GM19240 (cell line): ENCODE measurements around the gene DNAJB7.
"Not testable (repeated sequence)": the region's sequence is repeated elsewhere in the genome, so short reads cannot be mapped to it uniquely, and the experiment has no call there.

Experiments
- DNase-seq: peaks from one replicate; pipeline ENCODE4 v3.0.0; 2011; ENCODE audit warnings: low spot score; ENCODE audit not compliant: insufficient read length

Gene DNAJB7

DNA sequence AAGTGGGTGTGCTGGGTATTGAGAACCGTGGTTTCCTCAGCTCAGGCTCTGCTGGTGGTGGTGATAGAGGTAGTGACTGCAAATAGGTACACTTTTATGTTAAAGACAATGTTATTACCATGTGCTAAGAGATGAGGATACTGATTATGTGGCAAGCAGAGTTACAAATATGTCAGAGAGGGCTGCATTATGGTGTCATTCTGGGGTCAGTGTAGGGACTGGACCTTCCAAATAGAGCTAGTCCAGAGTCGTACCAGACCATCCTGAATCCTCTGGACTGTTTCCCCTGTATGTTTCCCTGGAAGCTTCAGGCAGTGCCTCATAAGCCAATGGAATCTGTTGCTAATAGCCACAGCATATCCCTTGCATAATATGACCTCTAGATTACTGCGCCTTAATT lies at the start of gene DNAJB7:
DNAJB7 (minus strand) TSS at position 101 of the 400 bp plus-strand sequence. CDS start 119 bp downstream, outside the sequence.
- DNase-seq, result no peak

DNA sequence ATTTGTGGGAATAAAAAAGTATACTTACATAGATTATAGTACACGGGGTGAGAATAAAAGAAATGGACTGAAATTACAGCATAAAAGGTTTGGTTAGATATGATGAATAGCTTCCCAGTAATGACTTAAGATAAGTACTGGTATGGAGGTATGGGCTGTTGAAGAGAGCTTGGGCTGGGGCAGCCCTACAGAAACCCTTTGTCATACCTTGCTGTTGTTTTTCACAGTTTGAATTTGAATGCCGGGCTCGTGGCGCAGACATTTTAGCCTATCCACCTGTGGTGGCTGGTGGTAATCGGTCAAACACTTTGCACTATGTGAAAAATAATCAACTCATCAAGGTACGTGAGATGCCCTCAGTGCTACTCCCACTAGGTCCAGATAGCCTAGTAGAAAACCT lies 47.0 kb upstream of the DNAJB7 start:
- no peak for DNase-seq

DNA sequence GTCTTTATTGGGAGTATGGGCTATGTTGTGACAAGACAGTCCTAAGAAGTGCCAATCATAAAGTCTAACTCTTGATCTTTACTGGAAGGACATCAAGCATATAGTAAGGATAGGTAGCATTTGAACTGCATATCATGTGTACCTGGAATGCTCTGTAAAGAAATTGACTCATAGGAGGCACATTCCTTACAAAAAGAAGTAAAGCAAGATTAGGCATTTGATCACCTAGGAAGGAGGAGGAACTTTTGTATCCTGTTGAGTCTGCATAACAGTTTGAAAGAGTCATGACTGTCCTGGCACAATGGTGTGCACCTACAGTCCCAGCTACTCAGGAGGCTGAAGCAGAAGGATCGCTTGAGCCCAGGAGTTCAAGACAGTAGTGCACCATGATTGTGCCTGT lies 42.2 kb upstream of the DNAJB7 start:
- DNase-seq, result no peak

DNA sequence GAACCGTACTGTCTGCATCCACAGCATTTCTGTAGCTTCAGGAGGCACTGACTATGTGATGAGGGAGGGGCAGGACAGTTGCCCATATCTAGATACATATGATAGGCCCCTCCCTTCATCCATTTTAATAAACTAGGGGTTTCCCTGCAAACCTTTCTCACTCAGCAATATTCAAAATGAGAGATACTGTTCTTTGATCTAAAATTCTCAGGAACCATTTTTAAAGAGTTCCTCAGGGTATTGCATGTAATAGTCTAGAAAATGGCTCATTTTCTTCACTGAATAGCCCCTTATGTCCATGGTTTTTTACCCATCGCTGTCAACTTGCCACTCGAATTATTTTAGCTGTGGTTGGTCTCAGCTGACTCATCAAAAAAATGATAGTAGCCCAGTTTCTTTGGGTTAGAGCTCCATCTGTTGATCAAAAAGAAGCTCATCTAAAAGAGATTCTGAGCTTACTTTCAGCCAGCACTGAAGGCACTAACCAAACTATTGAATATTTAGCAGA lies 37.0 kb upstream of the DNAJB7 start:
- DNase-seq, result peak; percentile 2

DNA sequence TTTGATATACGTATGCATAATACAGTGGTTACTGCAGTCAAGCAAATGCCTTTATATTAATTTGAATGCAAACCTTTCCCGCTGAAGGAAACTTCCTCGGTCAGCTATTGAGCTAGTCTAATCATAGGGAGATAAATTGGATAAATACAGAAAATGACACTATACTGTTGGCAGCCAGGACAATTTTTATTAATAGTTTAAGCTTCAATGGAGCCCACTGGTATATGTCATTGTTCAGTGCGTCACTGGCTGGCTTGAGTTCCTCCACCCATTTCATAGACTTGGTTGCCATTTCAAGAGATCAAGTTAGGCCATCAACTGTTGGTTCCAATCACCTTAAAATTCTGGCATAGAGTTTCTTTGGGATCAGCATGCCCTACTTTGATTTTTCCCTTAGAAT lies 32.5 kb upstream of the DNAJB7 start:
- no peak for DNase-seq

DNA sequence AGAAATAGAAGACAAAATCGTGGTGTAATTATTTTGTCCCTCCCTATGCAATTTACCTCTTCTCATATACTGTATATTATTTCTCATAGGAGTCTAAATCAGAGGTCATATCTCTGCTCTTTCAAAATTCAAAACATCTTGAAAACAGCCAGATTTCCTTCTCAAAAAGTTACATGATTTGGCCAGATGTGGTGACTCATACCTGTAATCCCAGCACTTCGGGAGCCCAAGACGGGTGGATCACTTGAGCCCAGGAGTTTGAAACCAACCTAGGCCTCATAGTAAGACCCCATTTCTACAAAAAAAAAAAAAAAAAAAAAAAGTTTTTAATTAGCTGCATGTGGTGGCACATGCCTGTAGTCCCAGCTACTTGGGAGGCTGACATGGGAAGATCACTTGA lies 29.0 kb upstream of the DNAJB7 start:
- no peak for DNase-seq

DNA sequence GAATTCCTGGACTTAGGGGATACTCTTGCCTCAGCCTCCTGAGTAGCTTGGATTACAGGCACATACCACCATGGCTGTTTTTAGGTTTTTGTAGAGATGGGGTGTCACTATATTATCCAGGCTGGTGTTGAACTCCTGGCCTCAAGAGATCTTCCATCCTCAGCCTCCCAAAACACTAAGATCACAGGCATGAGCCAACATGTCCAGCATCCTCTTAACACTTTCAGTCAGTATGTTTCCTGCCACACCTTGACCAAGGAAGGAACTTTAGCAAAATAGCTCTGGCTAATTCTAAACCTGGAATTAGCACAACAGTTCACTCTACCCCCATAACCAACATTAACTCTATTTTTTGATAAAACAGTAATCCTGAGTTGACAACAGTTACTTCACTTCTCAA lies 27.2 kb upstream of the DNAJB7 start:
- no peak for DNase-seq

DNA sequence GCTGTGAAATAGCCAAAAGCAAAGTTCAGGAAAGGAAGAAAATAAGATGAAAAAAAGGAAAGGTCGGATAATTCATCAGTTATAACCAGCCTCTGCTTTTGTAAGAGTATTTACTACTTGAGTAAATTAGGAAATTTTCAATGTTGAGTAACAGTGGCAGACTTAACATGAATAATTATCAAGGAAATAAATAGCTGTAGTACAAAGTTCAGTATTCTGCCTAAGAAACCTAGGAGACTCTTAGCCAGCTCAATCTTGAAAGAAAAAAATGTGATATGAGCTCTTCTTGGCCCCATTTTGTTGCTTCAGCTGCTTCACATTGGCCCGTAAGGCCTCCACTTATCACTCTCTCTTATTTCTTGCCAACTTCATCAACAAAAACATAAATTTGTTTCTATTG lies 17.0 kb upstream of the DNAJB7 start:
- no peak for DNase-seq

DNA sequence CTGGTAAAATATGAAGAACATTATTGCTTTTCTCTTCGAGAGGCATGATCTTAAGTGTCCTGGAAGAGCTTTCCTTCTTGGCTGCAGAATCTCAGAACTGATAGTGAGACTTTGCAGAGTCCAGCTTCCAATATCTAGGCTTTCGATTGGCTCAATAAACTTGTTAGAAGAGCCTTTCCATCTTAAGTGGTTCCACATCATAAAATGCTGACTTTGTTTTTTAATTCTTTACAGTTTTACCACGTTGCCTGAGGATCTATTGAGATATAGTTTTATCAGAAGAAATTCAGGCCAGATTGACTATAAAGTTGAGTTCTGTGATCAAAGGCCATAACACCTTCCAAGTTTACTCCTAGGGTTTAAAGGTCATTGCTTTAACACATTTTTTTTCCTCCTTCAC lies 15.6 kb upstream of the DNAJB7 start:
- DNase-seq, result no peak

DNA sequence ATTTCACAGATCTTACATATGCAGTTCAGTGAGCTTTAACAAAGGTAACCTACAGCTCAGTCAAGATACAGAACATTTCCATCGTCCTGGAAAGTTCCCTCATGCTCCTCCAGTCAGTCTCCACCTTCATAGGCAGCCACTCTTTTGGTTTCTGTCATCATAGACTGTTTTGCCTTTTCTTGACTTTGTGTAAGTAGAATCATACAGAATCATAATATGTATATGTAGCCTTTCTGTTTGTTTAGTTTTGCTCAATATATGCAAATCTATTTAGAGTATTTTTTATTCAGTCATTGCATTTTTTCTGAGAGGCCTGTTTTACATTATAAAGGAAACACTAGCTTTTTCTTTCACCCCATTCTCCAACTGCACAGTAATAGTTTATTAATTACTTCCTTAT lies 15.0 kb upstream of the DNAJB7 start:
- DNase-seq, result no peak

DNA sequence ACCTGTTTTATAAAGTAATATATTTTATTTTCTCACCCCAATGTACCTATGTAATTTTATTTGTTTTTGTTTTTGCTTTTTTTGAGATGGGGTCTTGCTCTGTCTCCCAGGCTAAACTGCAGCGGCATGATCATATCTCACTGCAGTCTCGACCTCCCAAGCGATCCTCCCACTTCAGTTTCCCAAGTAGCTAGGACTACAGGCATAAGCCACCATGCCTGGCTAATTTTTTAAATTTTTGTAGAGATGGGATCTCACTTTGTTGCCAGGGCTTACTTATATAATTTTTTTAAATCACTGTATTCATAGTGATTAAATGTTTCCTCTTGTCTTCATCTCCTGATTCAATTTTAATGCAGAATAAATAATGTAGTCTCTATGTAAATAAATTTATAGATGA lies 13.2 kb upstream of the DNAJB7 start:
- DNase-seq, result no peak

DNA sequence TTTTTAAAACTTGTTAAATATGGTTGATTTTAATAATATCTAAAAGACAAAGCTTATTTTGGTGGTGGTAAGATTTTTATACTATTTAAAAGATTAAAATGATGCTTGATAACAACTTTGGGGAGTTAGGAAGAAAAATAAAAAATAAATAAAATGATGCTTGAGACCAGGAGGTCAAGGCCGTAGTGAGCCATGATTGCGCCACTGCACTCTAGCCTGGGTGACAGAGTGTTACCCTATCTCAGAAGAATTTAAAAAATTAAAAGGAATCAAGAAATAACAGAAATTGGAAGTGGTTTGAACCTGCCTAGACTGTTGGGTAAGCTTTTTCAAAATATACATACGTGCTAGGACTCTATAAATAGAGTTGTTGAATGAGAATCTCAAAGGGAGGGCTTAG lies 12.1 kb upstream of the DNAJB7 start:
- DNase-seq, result no peak

DNA sequence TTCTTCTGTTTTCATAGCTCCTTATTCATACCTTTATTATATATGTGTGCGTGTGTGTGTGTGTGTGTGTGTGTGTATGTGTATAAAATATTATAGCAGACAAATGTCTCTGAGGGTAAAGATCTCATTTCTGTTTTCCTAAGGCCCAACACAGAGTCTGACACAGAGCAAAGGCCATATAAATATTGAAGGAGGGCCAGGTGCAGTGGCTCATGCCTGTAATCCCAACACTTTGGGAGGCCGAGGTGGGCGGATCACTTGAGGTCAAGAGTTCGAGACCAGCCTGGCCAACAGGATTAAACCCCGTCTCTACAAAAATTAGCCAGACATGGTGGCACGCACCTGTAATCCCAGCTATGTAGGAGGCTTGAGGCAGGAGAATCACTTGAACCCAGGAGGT lies 6.5 kb upstream of the DNAJB7 start:
- DNase-seq, result not testable (repeated sequence)

DNA sequence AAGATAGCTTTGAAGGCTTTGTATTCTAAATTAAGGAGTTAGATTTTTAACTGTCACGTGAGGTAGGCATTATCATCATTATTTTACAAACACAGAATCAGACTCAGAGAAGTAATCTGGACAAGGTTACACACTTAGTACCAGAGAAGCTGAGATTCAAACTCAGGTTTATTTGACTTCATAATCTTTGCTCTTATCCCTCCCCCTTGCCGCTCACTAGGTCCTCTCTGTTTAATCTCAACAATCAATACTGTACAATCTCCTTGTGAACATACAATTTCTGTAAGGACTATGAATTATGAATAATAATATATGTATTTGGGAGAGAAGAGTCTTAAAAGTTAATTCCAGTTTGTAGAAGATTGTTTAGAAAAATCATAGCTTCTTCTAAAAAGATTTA lies 5.2 kb upstream of the DNAJB7 start:
- DNase-seq, result no peak

DNA sequence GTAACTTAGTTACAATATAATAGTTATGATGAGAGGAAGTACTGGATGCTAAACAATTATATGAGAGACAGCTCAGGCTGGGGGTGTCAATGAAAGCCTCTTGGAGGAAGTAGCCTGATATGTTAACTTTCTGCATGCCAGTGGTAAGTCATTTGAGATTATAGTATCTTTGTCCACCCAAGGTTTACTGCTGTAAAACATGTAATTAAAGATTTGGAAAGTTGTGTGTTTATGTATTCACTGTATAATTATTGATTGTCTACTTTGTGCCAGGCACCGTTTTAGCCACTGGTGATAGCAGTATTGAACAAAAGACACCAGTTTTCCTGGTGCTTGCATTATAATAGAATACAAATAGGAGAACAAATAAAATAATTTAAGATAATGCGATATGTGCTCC lies 624 bp upstream of the DNAJB7 start:
- DNase-seq, result no peak

DNA sequence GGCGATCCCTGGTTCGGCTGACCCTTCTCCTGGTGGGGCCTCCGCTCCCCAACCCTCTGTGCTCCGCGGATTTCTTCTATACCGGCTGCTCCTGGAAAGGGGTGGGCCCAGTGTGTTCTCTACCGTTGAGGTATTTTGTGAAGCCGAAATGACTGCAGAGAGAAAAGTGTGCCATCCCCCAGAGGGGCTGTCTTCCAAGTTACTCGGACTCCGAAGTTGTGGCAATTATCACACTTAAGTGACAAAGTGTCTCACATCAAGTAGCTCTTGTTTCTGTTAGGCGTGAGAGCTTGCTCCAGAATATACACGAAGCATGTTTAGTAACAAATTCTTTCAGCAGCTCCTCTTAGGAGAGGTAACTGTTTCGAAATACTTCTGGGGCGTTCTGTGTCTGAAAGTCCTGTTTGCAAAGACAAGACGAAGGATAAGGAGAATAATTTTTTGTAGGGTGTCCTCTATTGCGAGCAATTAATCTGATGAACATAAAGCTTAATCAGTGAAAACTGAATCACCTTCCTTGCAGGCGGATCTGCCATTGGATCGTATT lies 4.5 kb downstream of the DNAJB7 start:
- DNase-seq, result no peak

DNA sequence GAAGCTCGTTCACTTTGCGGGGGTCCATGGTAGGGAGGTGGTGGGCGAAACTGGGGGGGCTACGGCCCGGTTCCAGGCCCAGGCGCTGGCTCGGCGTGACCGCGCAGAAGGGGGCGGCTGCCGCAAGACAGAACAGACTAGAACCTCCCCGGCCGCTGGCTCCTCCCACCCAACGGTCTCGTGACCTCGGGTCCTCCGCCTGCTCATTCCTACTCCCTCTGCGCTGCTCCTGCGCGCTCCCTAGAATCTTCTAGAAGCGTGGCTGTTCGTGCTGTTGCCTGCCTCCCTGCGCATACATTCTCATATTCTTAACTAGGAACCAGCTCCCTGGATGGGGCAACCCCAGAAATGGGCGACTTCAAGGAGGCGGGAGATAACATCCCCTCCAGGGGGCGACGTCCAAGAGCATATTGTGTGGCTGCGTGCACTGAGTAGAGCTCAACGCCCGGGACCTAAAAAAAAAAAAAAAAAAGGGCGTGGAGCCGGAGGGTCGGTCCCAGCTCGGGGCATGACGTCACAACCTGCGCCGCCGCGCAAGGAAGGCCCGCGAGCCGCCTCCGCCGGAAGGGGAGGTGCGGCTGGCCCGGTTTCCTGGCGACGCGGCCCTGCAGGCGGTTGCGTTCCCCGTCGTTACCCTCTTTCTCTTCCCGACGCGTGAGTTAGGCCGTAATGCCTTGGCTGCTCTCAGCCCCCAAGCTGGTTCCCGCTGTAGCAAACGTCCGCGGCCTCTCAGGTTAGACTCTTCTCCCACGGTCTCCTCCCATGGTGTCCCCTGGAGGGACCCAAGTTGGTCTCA lies 5.2 kb downstream of the DNAJB7 start, which contains the start of the genes ST13 and XPNPEP3:
ST13 (minus strand) TSS at position 127 of the 796 bp plus-strand sequence; CDS start at position 28, 99 bp downstream.
XPNPEP3 (plus strand) TSS at position 636 of the 796 bp plus-strand sequence; CDS start at position 670, 34 bp downstream.
- DNase-seq, result peak; percentile 46

DNA sequence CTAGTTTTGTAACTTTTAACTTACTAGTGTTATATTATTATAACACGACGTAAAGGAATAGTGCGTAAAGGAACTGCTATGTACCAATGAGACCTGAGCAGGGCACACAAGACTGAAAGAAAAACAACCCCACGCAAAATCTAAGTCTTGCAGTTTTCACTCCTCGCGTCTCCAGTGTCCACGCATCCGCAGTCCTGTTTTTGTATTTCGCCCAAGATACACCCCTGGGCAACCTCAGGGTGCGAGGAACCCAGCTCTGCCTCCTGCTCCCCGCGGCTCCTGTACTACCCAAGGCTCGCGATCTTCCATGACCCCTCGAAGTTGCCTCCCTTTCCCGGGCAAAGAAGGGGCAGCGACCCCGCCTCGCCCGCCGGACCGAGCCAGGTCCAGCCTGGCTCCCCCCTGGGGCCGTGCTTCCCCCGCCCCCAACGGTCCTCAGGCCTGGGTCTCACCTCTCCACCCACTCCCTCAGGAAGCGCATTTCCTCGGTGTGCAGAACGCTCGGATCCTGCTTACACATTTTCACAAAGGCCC lies 5.9 kb downstream of the DNAJB7 start:
- DNase-seq, result no peak

DNA sequence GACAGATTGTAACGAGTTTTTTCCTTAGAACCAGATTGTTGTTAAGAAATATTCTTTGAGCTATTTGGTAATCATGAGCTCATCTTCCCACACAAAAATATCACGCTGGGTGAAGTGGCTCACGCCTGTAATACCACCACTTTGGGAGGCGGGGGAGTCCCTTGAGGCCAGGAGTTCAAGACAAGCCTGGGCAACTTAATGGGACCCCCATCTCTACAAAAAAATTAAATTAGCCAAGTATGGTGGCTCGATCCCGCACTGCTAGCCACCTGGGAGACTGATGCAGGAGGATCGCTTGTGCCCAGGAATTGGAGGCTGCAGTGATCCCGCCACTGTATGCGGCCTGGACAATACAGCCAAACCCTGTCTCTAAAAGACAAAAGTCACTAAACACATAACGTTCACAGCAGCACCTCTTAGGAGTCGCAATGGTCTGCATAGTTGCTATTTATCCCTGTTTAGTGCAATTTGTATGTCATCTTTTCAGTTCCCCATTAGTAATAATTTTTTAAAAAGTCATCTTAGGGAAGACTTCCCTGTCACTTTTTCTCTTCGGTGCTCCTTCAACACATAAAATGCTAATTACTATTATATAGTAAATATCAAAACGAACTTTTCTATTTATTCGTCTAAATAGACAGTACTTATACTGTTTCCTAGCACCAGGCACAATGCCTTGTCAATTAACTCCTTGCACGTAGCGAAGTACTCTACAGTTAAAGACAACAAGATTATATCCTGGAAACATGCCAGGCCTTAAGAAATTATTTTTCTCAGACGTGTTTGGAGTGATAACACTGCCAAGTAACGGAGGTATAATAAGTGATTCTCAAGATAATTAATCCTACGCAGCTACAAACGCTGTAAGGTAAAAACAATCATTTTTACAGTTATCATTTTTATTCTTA lies 6.6 kb downstream of the DNAJB7 start:
- DNase-seq, result no peak

DNA sequence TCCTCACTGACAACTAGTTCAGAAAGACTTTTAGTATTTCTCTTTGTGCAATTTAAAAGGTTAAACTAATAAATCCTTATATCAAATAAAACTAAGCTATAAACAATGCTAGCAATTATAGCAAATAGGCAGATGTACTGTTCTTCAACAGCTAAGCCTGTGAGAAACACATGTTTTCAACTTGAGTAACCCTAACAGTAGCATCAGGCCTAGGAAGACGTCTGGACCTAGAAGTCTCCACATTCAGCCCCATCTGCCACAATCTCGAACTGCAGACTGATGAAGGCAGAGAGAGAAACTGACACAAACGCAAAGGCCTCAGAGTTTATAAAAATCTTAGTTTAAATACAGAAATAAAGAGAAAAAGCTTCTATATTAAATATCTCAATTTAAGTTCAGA lies 8.0 kb downstream of the DNAJB7 start:
- no peak for DNase-seq

DNA sequence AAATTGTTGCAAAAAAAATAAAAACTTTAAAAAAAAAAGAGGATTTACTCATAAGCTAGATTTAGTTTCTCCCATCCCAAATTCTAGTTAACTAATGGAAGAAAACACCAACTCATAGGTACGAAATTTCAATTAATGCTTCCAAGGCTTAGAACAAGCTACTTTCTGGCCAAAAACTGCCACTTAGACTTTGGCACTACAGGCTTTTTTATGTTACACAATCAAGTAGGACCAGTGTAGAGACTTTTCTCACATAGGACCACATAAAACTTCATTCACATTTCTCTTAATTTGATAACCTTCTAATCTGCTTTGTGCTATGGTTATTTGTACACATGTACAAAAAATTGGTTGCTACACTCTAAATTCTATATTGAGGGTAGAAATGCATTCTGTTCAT lies 8.6 kb downstream of the DNAJB7 start:
- DNase-seq, result no peak

DNA sequence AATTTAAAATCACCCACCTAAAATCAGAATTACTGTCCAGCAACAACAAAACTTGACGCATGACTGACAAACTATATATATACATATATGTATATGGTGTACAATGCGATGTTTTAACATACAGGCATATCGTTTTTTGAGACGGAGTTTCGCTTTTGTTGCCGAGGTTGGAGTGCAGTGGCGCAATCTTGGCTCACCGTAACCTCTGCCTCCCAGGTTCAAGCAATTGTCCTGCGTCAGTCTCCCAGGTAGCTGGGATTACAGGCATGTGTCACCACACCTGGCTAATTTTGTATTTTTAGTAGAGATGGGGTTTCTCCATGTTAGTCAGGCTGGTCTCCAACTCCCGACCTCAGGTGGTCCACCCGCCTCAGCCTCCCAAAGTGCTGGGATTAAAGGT lies 16.1 kb downstream of the DNAJB7 start:
- not testable (repeated sequence) for DNase-seq
